SH-SY5Y (cell line): Measurements from ENCODE around the gene MEAF6.

Source experiments
- GATA2 ChIP-seq: IDR thresholded peaks from 2 replicates; pipeline ENCODE4 v1.6.1; 2011; ENCODE audit warnings: mild to moderate bottlenecking, low read depth, low read length
- GATA3 ChIP-seq: IDR thresholded peaks from 2 replicates; pipeline ENCODE4 v1.6.1; 2011; ENCODE audit warnings: low read depth, mild to moderate bottlenecking, low read length, moderate library complexity

DNA sequence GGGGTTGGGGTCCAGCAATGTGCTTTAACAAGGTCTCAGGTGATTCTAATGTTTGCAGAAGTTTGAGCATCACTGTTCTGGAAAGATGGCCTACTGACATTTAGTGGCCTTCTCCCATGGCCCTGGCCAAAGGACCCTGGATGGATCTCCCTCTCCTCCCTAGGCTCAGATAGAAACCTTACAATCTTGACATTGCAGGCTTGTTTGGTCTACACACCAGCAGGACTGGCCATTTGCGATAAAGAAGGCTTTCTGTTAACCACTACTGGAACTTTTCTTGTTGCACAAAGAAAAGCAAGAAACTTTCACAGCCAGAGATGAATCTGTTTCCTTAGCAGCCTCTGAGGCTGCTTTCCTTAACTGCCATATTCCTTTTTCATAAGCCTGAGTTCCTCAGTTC, 48.4 kb upstream of the MEAF6 start:
- TF ChIP-seq GATA3 (no peak), GATA2 (no peak)
